ENCODE data around the gene THAP6. TPM values are rescaled to one million over a fixed set of nuclear protein-coding genes. Genes with fewer than 3 reads are reported as not detected.

THAP6 gene
- total and polyA plus RNA-seq, 4 donors, result 4.2 to 11.5 (median 7.5) TPM

DNA sequence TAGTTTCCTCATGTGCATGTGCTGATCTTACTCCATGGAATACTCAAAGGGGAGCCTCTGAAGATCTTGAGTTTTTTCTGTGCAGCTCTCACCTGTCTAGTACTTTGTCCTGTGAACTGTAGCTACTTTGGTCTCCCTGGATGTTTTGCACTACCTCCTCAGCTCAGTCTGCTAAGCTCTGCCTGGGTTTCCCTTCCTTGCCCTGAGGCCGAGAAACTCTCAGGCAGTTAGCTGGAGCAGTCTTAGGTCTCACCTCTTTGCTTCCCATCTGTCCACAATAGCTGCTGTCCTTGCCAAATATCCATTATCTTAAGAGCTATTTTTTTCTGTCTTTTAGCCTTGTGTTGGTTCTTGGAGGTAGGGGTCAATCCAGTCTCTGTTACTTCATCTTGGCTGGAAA is 11.6 kb downstream of the THAP6 start:
- peaks cover 2 to 45% (median 24%) of the 10 kb centered on the region in 4 donors for H3K36me3 ChIP-seq (ENCODE audit: control insufficient read depth in 4 of 4, insufficient read depth in 3 of 4, low read depth in 1 of 4, low read length in 3 of 4)

GRCh38 chr4:75527482-75527881 is 13.2 kb downstream of the THAP6 start:
- Histone ChIP-seq H3K9ac (ENCODE audit: low read depth in 1 of 2, low read length in 2 of 2) (no peak overlapping the region), H3K27me3 (ENCODE audit: control insufficient read depth in 4 of 4, insufficient read depth in 4 of 4, low read length in 3 of 4) (no peaks in the 10 kb centered on the region), H3K27ac (ENCODE audit: low read depth in 1 of 2, low read length in 2 of 2) (no peak overlapping the region), H3K4me1 (ENCODE audit: control insufficient read depth in 4 of 4, insufficient read depth in 4 of 4, low read length in 3 of 4) (no peaks in the 10 kb centered on the region), H3K4me3 (ENCODE audit: low read depth in 1 of 3, low read length in 3 of 3) (no peak overlapping the region), H3K9me3 (ENCODE audit: control insufficient read depth in 4 of 4, low read length in 3 of 4) (no peaks in the 10 kb centered on the region), H3K36me3 (ENCODE audit: control insufficient read depth in 4 of 4, insufficient read depth in 3 of 4, low read depth in 1 of 4, low read length in 3 of 4) (peaks cover 2 to 51% (median 32%) of the 10 kb centered on the region in 4 donors)
- no peak for DNase-seq (ENCODE audit: low spot score)
- TF ChIP-seq, protein P1, sequence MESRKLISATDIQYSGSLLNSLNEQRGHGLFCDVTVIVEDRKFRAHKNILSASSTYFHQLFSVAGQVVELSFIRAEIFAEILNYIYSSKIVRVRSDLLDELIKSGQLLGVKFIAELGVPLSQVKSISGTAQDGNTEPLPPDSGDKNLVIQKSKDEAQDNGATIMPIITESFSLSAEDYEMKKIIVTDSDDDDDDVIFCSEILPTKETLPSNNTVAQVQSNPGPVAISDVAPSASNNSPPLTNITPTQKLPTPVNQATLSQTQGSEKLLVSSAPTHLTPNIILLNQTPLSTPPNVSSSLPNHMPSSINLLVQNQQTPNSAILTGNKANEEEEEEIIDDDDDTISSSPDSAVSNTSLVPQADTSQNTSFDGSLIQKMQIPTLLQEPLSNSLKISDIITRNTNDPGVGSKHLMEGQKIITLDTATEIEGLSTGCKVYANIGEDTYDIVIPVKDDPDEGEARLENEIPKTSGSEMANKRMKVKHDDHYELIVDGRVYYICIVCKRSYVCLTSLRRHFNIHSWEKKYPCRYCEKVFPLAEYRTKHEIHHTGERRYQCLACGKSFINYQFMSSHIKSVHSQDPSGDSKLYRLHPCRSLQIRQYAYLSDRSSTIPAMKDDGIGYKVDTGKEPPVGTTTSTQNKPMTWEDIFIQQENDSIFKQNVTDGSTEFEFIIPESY (IDR thresholded peaks at IDR 0.05), result no peak
- TF ChIP-seq, protein P2, sequence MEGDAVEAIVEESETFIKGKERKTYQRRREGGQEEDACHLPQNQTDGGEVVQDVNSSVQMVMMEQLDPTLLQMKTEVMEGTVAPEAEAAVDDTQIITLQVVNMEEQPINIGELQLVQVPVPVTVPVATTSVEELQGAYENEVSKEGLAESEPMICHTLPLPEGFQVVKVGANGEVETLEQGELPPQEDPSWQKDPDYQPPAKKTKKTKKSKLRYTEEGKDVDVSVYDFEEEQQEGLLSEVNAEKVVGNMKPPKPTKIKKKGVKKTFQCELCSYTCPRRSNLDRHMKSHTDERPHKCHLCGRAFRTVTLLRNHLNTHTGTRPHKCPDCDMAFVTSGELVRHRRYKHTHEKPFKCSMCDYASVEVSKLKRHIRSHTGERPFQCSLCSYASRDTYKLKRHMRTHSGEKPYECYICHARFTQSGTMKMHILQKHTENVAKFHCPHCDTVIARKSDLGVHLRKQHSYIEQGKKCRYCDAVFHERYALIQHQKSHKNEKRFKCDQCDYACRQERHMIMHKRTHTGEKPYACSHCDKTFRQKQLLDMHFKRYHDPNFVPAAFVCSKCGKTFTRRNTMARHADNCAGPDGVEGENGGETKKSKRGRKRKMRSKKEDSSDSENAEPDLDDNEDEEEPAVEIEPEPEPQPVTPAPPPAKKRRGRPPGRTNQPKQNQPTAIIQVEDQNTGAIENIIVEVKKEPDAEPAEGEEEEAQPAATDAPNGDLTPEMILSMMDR (IDR thresholded peaks at IDR 0.05; ENCODE audit: low read depth, low read length, missing input control), result no peak
- TF ChIP-seq GABPA (IDR thresholded peaks at IDR 0.05 in 1 of 2, conservative IDR thresholded peaks at IDR 0.05 in 1 of 2), result no peak
- no peak for TF ChIP-seq FOXA2 (IDR thresholded peaks at IDR 0.05)
- no peak for TF ChIP-seq MAX (IDR thresholded peaks at IDR 0.05)
- TF ChIP-seq ATF3 (IDR thresholded peaks at IDR 0.05), result no peak
- no peak for TF ChIP-seq HNF4G (IDR thresholded peaks at IDR 0.05)
- no peak for TF ChIP-seq HNF4A (conservative IDR thresholded peaks at IDR 0.05)

More for the DNA sequence above, 11.6 kb downstream of the THAP6 start:
- Histone ChIP-seq H3K27me3 (ENCODE audit: control insufficient read depth in 4 of 4, insufficient read depth in 4 of 4, low read length in 3 of 4) (no peaks in the 10 kb centered on the region), H3K4me1 (ENCODE audit: control insufficient read depth in 4 of 4, insufficient read depth in 4 of 4, low read length in 3 of 4) (no peaks in the 10 kb centered on the region), H3K9me3 (ENCODE audit: control insufficient read depth in 4 of 4, low read length in 3 of 4) (no peaks in the 10 kb centered on the region), H3K27ac (ENCODE audit: low read depth in 1 of 2, low read length in 2 of 2) (no peak overlapping the region), H3K4me3 (ENCODE audit: low read depth in 1 of 3, low read length in 3 of 3) (no peak overlapping the region), H3K9ac (ENCODE audit: low read depth in 1 of 2, low read length in 2 of 2) (no peak overlapping the region)
- WGBS, result 98% methylated on average over 1 of the region's 1 CpG
- no peak for DNase-seq (ENCODE audit: low spot score)
- TF ChIP-seq RXRA (IDR thresholded peaks at IDR 0.05), result no peak
- TF ChIP-seq RAD21 (IDR thresholded peaks at IDR 0.05), result no peak
- TF ChIP-seq HNF4A (conservative IDR thresholded peaks at IDR 0.05), result no peak
- TF ChIP-seq TAF1 (conservative IDR thresholded peaks at IDR 0.05), result no peak
- no peak for TF ChIP-seq FOXA2 (IDR thresholded peaks at IDR 0.05)
- TF ChIP-seq GABPA (IDR thresholded peaks at IDR 0.05 in 1 of 2, conservative IDR thresholded peaks at IDR 0.05 in 1 of 2), result no peak
- no peak for TF ChIP-seq JUND (IDR thresholded peaks at IDR 0.05)
- TF ChIP-seq NR2F2 (IDR thresholded peaks at IDR 0.05), result no peak
- no peak for TF ChIP-seq SP1 (IDR thresholded peaks at IDR 0.05)
- TF ChIP-seq EGR1 (IDR thresholded peaks at IDR 0.05; ENCODE audit: low read depth in 2 of 2), result no peak
- no peak for TF ChIP-seq MAX (IDR thresholded peaks at IDR 0.05)
- no peak for TF ChIP-seq ATF3 (IDR thresholded peaks at IDR 0.05)
- no peak for TF ChIP-seq FOXA1 (IDR thresholded peaks at IDR 0.05)
- TF ChIP-seq YY1 (IDR thresholded peaks at IDR 0.05), result no peak
